Stimulated activated CD8-positive, alpha-beta memory T cell treated with anti-CD3 and anti-CD28 coated beads, Interleukin-7, amount 100 ng/mL, for 48 hours (primary cell): ENCODE measurements around the gene LGALS3.

Experiments used
- DNase-seq, 2 donors: peaks; one replicate each; pipeline ENCODE4 v3.0.0-alpha.2; 2020; ENCODE audit warnings: low read depth in 1 of 2; ENCODE audit errors: extremely low read depth in 1 of 2

Gene LGALS3

DNA sequence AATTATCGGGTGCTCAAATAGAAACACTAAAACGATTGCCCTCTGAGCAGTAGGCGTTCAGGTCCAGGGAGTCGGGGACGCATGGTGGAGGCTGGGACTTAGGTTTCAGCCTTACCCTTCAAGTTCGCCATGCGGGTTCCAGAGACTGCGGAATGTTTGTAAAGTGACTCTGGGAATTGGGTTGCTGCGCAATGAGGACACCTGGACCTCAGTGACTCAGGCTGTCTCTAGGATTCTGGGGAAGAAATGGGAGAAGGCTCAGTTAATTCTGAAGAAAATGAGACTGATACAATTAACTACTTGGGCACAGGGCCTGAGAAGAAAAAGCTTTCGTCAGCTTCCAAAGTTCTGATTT, 1.1 kb downstream of the LGALS3 start:
- DNase-seq, result no peak

DNA sequence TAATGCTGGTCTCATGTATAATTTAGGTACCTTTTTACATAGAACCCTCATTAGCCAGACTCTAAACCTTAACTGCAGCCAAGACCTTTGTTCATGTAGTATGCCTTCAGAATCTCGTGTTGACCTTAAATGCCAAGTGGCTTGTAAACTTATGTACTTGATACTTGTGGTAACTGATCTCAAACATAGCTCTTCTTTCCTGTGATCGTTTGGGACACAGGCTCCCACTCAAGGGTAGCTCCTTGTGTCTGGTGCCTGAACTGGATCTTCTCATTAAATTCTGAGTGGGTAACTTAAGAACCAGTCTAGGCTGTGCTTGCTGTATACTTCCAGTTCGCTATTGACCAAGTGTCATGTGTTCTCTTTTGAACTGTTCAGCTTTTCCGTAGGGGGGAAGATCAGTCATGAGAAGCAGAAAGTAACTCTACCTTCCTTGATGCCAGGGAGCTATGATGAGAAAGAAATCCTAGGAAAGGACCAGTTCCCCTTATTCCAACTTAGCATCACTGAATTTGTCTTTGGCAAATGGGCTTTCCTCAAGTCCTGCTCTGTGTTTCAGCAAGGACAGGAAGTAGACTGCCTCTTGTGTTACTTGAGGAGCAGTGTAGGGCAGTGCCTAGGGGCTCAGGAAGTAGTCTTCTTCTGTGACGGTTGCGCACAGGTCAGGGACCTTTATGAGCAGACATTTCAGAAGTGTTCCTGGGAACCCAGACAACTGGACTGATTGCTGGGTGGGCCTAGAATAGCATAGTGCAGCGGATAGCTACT, 2.5 kb downstream of the LGALS3 start:
- DNase-seq, result no peak

DNA sequence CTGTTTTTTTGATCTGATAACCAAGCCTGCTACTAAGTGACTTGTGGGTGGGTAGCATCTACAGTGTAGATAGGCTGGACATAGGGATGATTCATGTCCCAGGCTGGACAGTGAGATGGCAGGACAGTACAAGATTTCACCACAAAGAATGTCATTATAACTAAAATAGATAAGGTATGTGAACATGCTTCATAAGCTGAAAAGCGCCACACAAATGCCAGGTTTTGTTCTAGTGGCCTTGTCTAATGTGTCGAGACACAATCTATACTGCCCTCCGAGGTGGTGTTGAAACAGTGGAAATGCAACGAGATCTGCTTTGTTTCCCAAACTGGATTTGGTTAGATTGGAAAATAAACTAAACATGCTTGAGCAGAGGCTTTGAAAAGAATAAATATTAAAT, 4.4 kb downstream of the LGALS3 start:
- no peak for DNase-seq

DNA sequence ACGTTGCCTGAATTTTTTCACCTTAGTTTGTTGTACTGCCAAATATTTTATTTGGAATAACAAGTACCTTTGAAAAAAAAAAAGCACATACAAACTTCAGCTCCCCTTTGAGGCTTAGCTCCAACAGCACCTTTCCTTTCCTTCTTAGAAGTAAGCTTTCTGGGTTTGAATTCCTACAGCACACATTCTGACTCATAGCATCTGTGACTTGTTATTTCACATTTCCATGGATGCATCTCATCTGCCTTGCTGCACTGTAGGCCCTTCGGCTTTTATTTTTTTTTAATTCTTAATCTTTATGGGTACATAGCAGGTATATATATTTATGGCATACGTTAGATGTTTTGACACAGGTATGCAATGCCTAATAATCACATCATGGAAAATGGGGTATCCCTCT, 7.2 kb downstream of the LGALS3 start:
- no peak for DNase-seq

DNA sequence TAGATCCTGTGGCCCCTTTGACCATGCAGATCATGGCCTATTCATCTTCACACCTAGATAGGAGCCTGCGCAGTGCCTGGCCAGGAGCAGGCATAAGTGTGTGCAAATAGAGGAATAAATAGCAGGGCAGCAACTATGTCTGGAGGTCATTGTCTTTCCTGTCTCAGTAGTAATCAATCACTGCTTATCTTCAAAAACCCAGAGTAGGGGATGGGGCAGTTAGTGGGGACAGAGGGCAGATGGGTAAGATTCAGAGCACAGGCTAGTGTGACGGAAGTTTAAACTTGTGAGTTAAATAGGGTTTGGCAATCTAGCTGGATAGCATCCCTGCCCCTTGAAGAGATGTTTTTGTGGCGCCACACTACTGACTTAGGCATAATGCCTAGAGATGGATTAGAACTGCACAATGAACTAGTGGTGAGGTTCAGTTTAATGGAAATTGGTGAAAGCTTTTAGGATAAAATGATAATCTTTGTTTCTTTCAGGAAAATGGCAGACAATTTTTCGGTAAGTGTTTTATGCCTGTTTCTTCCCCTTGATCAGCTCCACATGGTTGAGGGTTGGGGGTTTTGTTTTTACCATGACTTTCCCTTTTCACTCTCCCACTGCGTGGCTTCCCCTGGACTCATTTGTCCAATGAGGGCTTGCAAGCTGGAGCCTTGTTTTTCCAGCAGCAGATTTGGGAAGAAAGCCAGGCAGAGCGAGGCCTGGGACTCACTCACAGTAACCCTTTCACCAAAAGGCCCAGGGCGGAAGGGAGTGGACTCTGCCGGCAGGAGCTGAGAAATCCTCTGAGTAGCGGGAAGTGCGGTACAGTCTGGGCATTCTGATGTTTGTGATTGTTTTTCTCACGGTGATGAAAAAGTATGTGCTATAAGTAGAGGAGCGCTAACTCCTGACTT, 8.1 kb downstream of the LGALS3 start:
- DNase-seq, result no peak

DNA sequence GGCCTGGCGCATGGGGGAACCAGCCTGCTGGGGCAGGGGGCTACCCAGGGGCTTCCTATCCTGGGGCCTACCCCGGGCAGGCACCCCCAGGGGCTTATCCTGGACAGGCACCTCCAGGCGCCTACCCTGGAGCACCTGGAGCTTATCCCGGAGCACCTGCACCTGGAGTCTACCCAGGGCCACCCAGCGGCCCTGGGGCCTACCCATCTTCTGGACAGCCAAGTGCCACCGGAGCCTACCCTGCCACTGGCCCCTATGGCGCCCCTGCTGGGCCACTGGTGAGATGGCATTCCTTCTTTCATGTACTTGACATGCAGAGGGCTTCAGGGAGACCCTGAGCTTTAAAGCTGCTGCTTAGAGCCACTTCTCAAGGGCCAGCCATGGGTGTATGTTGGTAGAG, 9.0 kb downstream of the LGALS3 start:
- no peak for DNase-seq

DNA sequence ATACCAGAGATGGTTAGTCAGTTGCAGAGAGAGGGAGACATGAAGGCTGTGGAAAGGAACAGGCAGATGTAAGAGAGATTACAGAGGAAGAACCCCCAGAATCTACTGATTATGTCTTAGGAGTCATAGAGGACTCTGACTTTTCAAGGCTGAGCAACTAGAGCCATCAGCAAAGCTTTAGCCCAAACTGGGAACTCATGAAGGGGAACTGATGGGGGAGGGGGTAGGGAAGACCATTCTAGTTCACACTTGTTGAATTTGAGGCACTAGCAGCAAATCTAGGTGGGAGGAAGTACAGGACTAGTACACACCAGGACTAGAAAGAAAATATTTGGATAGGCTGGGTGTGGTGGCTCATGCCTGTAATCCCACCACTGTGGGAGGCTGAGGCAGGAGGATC, 10.1 kb downstream of the LGALS3 start:
- no peak for DNase-seq

DNA sequence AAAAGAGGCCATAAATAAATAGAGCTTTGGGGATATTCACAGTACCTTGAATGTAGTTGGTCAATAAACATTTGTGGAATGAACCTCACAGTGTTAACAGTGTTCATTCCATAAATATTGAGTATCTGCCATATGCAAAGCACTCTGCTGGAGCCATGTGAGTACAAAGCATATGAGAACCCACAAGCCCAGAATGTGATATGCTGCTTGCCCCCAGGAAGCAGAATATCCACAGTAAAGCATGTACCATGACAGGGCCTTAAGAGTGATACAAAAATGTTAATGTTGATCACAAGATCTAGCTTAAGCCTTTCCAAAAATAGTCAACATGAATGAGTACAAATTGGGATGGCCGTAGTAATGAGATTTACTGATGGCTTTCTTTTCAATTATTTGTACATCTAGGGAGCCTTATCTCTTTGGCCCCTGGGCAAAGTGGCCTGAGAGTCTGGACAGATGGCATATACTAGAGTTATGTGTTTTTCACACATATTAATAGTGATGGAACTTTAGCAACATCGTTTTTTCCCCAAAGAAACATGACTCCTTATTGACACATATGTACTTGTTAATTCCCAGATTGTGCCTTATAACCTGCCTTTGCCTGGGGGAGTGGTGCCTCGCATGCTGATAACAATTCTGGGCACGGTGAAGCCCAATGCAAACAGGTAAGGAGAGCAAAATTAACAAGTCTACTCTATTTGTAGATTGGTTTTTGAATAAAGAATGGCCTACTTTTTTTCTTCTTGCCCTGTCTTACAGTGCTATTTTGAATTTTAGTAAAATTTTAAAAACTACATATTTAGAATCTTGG, 10.9 kb downstream of the LGALS3 start:
- DNase-seq, result no peak

DNA sequence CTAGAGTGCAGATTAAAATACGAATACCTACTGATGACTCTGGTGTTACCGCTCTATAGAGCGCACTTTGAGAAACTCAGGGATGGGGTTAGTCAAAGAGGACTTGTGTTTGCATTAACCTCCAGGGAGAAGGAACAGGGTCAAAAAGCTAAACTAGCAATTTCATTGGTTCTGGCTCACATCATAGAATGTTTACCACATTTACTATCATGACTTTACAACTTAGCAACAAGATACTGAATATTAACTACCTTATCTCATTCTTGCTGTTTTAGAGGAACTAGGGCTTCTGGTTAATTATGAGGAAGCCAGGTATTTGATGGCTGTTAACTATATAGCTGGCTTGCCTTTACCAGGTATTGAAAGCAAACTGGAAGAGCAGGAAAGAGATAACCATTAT, 12.8 kb downstream of the LGALS3 start:
- no peak for DNase-seq

DNA sequence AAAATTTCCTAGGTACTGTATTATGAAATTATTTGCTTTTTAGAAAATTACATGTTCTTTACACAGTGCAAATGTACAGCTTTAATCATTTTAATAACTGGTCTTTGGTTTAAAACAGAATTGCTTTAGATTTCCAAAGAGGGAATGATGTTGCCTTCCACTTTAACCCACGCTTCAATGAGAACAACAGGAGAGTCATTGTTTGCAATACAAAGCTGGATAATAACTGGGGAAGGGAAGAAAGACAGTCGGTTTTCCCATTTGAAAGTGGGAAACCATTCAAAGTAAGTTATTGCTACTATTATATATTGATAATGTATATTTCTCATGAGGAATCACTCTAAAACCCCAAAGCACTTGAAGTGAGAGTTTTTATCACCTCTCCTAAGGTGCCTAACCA, 13.4 kb downstream of the LGALS3 start:
- no peak for DNase-seq

DNA sequence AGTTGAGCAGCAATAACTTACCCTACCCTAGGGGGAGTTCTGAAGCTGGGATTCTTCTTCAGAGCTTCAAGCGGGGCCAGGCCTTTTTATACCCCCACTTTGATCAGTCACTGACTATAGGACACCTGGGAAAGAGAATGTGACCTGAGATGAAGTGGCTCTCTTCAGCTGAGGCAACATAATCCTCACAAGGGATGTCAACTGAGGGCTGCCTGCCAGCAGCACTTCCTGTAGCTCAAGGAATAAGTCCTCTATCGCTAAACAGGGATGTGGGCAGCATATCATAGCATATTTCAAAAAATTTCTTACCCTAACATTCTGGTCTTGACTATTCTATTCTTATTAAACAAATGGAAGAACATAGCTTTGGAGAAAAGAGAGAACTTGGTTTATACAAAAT, 17.4 kb downstream of the LGALS3 start:
- DNase-seq, result no peak

DNA sequence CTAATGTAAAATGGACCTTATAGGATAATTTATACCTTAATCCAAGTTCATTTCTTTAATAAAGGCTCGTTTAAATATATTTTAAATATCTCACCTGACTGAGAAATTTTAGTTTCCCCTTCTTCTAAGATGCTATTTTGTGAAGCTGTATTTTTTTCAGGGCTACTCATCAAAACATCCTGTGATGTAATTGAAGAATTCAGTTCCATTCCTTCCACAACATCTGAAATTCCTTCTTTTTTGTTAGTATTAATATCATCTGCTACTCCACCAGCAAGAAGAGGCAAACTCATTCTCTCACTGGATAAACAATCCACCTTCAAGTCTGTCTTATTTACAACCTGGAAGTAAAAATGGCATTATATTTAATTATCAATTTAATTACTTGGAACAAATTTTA, 22.5 kb downstream of the LGALS3 start:
- DNase-seq, result no peak

DNA sequence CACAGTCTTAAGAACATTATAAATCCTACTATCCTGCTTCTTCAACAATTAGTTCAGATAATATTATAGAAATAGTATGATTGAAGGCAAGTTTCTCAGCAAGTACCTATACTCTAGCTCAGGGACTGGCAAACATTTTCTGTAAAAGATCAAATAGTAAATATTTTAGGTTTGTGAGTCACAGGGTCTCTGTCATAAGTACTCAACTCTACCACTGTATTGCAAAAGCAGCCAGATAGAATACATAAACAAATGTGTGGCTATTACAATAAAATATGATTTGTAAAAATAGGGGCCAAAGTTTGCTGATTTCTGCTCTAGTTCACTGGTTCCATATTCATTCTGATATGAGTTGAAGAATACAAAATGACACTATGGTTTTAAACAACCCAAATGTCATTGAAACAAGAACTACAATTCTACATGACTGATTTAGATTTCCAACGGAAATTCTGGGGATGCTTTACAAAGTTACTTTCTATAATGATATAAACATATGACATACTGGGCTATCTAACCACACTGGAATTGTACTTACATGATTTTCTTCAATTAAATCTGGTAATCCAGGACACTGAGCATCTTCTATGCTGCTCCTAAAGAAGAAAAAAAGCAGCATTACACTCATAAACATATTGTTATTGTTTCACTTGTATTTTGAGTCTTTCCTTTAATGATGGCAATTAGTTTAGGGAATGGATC, 23.2 kb downstream of the LGALS3 start:
- no peak for DNase-seq

DNA sequence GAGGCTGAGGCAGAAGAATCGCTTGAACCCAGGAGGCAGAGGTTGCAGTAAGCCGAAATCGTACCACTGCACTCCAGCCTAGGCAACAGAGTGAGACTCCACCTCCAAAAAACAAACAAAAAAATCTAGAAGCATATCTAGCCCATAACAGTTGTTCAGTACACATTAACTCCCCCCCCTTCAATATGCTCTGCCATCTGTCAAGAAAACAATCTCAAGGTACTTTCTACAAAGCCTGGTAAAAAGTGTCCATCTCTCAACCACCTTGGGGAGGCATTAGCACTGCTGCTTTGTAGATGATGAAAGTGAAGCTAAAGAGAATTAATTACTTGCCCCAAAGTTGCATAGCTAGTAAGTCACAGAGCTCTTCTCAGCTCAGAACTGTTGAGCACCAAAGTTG, 24.9 kb downstream of the LGALS3 start:
- no peak for DNase-seq

DNA sequence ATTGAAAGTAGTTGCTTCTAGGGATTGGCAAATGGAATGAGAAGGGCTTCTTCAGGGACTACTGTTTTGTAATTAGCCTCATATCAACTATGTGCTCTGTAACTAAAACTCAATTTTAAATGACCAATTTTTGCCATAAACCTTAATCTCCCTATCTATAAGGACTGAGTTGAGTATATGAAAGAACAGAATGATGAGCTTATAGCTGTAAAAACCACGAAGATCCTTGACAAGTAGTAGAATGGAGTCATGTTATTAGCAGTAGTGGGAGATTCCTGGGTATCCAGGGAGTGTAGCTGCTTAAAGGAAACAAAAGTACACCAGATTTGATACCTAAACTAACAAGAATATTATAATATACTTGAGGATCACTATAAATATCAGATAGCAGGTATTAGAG, 28.0 kb downstream of the LGALS3 start:
- DNase-seq, result no peak

DNA sequence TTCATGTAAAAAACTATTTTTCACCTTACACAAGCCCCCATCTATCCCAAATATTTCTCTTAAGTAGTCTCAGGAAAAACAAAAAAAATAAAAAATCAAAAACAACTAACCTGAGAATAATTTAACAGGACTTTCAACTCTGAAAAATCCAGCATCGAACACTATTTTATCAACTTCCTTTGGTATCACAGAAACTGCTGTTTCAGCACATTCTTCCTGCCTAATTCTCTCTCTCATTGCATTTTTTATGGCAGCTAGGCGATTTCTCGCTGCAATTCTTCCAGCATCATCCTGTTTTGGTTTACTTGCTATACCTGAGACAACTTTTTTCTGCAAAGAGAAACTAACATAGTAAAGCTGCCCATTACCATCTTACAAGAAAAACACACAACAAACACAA, 29.4 kb downstream of the LGALS3 start:
- no peak for DNase-seq

DNA sequence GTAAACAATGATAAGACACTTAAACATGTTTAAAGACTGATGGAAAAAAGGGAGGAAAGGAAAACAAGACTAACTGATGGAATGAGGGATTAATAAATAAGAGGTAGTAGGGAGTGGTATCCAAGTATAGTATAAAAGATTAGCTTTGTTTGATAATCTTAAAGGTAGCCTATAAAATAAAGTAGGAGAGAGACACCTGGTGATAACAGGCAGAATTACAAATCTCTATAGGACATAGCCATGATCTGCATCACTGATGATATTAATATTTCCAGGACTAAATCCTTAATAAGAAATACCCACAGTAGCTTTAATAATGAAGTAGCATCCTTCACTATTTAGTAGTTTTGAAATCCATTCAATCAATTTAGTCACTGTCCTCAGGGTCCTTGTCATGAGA, 31.9 kb downstream of the LGALS3 start:
- DNase-seq, result no peak

DNA sequence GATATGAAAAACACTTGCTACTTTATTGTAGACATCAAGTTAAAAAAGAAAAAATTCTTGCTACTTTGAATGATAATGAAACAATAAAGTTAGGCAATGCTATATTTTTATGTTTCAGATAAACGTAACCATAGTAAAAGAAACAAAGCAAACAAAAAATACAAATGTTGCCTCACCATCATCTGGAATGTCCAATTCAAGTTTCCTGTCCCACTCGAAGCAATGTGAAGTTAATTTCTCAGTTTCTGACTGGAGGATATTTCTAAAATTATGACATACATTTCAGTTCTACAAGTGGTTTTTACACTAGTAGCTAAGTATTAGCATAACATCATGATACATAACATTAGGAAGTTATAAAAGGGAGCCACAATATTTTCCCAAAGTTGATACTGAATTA, 41.5 kb downstream of the LGALS3 start:
- no peak for DNase-seq

DNA sequence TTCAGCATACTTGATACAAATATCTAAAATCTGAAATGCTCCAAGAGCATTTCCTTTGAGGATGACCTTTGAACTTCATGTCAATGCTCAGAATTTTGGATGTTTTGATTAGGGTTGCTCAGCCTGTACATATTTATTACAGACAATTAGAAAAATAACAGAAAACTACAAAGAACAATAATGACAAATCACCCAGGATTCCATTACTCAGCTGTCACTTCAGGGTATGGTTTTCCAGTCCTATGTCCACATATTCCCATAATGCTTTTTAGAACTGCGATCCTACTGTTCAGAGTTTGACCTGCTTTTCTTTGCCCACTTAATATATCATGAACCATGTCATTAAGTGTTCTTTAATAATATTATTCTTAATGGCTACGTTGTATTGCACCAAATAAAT, 51.0 kb downstream of the LGALS3 start:
- DNase-seq, result no peak

DNA sequence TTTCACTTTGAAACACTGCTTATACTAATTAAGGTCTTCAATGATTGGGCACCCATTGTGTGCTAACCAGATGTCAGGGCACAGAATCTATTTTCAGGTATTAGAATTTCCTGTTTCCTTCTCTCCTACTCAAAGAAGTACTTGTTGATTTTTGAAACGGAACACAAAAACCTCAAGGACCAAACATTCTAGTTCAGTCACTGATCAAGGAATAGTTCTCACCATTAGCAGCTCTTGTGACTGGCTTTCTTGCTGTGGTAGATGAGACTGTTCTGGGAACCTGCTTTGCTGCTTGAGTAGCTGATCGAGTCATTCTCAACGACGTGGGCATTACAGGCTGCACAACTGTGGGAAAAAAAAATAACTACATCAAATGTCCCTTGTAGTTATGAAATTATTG, 51.4 kb downstream of the LGALS3 start:
- no peak for DNase-seq

DNA sequence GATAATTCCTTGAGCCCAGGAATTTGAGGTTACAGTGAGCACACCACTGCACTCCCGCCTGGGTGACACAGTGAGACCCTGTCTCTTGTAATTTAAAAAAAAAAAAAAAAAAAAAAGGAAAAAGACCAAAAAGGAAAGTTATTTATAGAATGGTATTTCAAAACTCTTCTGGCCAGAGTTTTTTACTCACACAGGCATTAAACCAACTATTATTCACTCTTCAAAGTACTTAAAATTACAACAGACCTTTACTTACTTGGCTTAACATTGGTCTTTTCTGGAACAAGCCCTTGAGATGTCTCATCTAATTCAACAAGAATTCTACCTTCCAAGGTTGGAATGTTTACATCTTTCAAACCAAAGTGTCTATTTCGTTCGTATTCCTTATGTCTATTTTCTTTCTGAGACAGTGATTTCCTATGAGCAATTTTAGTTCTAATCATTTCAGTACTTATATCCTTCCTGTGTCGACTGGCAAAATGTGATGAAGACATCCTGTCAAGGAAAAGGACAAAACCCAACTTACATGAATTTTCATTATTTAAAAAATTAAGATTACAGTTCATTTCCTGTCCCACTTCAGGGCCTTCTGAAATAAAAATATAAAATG, 59.7 kb downstream of the LGALS3 start:
- DNase-seq, result no peak
